SU-DHL-6 (cell line): ENCODE measurements around the gene SRGAP3.

Experiments used
- H2AFZ ChIP-seq: fragments of 200-600 bp; sonication (generic); 2 replicates; pipeline ENCODE4 v1.6.1; 2014; ENCODE audit warnings: low read depth, mild to moderate bottlenecking, moderate library complexity, mixed read lengths, antibody characterized with exemption, low read length; ENCODE audit not compliant: severe bottlenecking
- H3F3A ChIP-seq: fragments of 200-600 bp; shearing (Covaris generic); 2 replicates; pipeline ENCODE4 v1.6.0; 2016; ENCODE audit warnings: antibody characterized with exemption, mild to moderate bottlenecking; ENCODE audit not compliant: insufficient read depth
- H3K27ac ChIP-seq: fragments of 200-600 bp; sonication (generic); 2 replicates; pipeline ENCODE4 v1.5.1; 2016; ENCODE audit warnings: low read depth, mild to moderate bottlenecking, low read length, moderate library complexity, mixed read lengths
- H3K27me3 ChIP-seq: fragments of 200-600 bp; sonication (generic), shearing (Covaris generic); 2 replicates; pipeline ENCODE4 v1.6.0; 2014; ENCODE audit warnings: mild to moderate bottlenecking, low read length
- H3K36me3 ChIP-seq: fragments of 200-600 bp; sonication (generic); 2 replicates; pipeline ENCODE4 v1.6.1; 2014; ENCODE audit warnings: mild to moderate bottlenecking, low read length, mixed read lengths
- H3K4me2 ChIP-seq: fragments of 300-600, 200-600 bp; shearing (Covaris generic), sonication (generic); 2 replicates; pipeline ENCODE4 v1.6.0; 2014; ENCODE audit warnings: low read length, low read depth, mild to moderate bottlenecking; ENCODE audit not compliant: poor library complexity, severe bottlenecking
- H3K4me3 ChIP-seq: fragments of 200-600 bp; sonication (generic); 2 replicates; pipeline ENCODE4 v1.5.1; 2014; ENCODE audit warnings: antibody characterized with exemption, low read length, mild to moderate bottlenecking, mixed read lengths; ENCODE audit not compliant: insufficient read depth, poor library complexity, severe bottlenecking
- H3K79me2 ChIP-seq: fragments of 200-600 bp; sonication (generic); 2 replicates; pipeline ENCODE4 v1.6.1; 2014; ENCODE audit warnings: mild to moderate bottlenecking, low read length, moderate library complexity; ENCODE audit not compliant: insufficient read depth
- H3K9ac ChIP-seq: fragments of 200-600 bp; sonication (generic); 2 replicates; pipeline ENCODE4 v1.7.0; 2014; ENCODE audit warnings: mild to moderate bottlenecking, low read length
- H3K9me2 ChIP-seq: fragments of 200-600 bp; sonication (generic); replicated peaks from 2 replicates; pipeline ENCODE4 v1.6.1; 2014; ENCODE audit warnings: low read length; ENCODE audit not compliant: insufficient read depth
- H3K9me3 ChIP-seq: fragments of 200-600 bp; sonication (generic); 2 replicates; pipeline ENCODE4 v1.6.1; 2014; ENCODE audit warnings: low read length, mixed read lengths; ENCODE audit not compliant: insufficient read depth
- H4K20me1 ChIP-seq: fragments of 200-600 bp; sonication (generic); 2 replicates; pipeline ENCODE4 v1.6.1; 2014; ENCODE audit warnings: low read depth, mild to moderate bottlenecking, antibody characterized with exemption, low read length, moderate library complexity, mixed read lengths
- EZH2phosphoT487 ChIP-seq: fragments of 200-600 bp; sonication (generic), shearing (Covaris generic); conservative IDR thresholded peaks from 2 replicates; pipeline ENCODE4 v1.6.1; 2018; ENCODE audit warnings: mild to moderate bottlenecking, antibody characterized with exemption, low read length, moderate library complexity, mixed read lengths
- TF ChIP-seq, protein P1 (sequence below): fragments of 200-600 bp; sonication (generic); IDR thresholded peaks from one replicate; pipeline ENCODE4 v1.5.1; 2017; ENCODE audit warnings: antibody characterized with exemption, mild to moderate bottlenecking, low read length, moderate library complexity; ENCODE audit not compliant: insufficient read depth, poor library complexity, severe bottlenecking

The SRGAP3 gene

DNA sequence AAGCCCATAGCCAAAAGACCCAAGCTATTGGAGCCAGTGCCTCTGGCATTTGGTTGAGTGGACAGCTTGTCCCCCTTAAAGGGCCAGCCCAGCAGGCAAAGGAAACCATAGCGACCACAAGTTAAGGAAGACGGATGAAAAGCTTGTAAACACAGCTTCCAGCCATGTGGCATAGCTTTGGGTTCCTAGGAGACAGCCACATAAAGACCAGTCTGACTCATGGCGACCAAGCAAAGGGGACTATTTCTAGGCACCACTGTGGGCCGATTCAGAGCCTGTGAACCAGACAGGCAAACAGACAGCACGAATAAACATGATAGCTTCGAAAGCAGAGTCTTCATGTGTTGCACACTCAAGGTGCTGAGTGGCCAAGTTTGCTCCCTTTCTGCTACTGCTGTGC lies 30.5 kb upstream of the SRGAP3 start:
- H3K4me3 ChIP-seq = no peak overlapping the region
- no peaks in the 10 kb centered on the region for H4K20me1 ChIP-seq
- no peaks in the 10 kb centered on the region for H3K79me2 ChIP-seq
- H3K9ac ChIP-seq = no peak overlapping the region
- no peak for TF ChIP-seq EZH2phosphoT487
- TF ChIP-seq, protein P1, sequence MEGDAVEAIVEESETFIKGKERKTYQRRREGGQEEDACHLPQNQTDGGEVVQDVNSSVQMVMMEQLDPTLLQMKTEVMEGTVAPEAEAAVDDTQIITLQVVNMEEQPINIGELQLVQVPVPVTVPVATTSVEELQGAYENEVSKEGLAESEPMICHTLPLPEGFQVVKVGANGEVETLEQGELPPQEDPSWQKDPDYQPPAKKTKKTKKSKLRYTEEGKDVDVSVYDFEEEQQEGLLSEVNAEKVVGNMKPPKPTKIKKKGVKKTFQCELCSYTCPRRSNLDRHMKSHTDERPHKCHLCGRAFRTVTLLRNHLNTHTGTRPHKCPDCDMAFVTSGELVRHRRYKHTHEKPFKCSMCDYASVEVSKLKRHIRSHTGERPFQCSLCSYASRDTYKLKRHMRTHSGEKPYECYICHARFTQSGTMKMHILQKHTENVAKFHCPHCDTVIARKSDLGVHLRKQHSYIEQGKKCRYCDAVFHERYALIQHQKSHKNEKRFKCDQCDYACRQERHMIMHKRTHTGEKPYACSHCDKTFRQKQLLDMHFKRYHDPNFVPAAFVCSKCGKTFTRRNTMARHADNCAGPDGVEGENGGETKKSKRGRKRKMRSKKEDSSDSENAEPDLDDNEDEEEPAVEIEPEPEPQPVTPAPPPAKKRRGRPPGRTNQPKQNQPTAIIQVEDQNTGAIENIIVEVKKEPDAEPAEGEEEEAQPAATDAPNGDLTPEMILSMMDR = no peak
- peaks cover 5% of the 10 kb centered on the region; the same call in 1 of the 2 replicates for H3K9me3 ChIP-seq
- H3K27ac ChIP-seq = no peak overlapping the region
- H2AFZ ChIP-seq = no peak overlapping the region
- no peaks in the 10 kb centered on the region; the same call in 1 of the 2 replicates for H3K27me3 ChIP-seq
- no peaks in the 10 kb centered on the region for H3K36me3 ChIP-seq
- no peaks in the 10 kb centered on the region for H3F3A ChIP-seq
- H3K4me2 ChIP-seq = no peak overlapping the region
- H3K9me2 ChIP-seq = no peaks in the 10 kb centered on the region

DNA sequence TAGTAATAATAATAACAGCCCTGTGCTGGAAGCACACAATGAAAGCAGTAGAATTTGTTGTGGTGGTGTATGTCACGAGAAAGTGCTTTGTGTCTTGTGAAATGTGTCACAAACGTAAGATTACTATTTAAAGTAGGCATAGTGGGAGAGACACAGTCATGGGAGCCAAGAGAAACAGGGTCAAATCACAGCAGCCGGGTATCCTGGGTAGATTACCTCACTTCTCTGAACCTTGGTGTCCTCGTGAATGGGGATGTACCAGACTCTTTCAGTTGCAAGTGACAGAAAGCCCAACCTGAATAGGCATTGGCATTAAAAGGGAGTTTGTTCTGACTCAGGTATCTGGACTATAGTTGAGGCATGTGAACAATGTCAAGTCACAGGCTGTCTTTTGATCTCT lies 29.1 kb upstream of the SRGAP3 start:
- H3K4me3 ChIP-seq = no peak overlapping the region
- H3K27me3 ChIP-seq = no peaks in the 10 kb centered on the region; the same call in 1 of the 2 replicates
- H3K9me3 ChIP-seq = peaks cover 5% of the 10 kb centered on the region; the same call in 1 of the 2 replicates
- no peaks in the 10 kb centered on the region for H3K79me2 ChIP-seq
- H3K4me2 ChIP-seq = no peak overlapping the region
- no peak for TF ChIP-seq EZH2phosphoT487
- TF ChIP-seq, protein P1 = no peak
- no peak overlapping the region for H3K27ac ChIP-seq
- H3F3A ChIP-seq = no peaks in the 10 kb centered on the region
- no peaks in the 10 kb centered on the region for H4K20me1 ChIP-seq
- no peak overlapping the region for H3K9ac ChIP-seq
- H3K36me3 ChIP-seq = no peaks in the 10 kb centered on the region
- no peak overlapping the region for H2AFZ ChIP-seq
- H3K9me2 ChIP-seq = no peaks in the 10 kb centered on the region

DNA sequence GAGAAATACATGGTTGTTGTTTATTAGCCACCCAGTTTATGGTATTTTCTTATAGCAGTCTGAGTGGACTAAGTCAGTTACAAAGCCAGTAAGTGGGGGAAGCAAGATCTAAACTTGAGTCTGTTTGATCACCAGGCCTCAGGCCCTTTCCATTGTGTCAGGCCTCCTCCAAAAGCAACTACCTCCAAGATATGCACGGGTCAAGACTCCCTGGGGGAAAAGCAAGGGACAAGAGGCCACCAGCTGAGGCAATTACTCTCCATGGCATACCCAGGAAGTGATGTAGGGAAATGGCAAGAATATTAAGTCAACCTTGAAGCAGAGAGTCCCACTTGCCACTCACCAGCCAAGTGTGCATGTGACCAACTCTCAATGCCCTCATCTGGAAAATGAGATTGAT lies 28.6 kb upstream of the SRGAP3 start:
- H3K9me3 ChIP-seq = peaks cover 5% of the 10 kb centered on the region; the same call in 1 of the 2 replicates
- no peak overlapping the region for H2AFZ ChIP-seq
- H3K9me2 ChIP-seq = no peaks in the 10 kb centered on the region
- no peaks in the 10 kb centered on the region; the same call in 1 of the 2 replicates for H3K27me3 ChIP-seq
- no peaks in the 10 kb centered on the region for H3K36me3 ChIP-seq
- H3K27ac ChIP-seq = no peak overlapping the region
- H3K79me2 ChIP-seq = no peaks in the 10 kb centered on the region
- TF ChIP-seq, protein P1 = no peak
- TF ChIP-seq EZH2phosphoT487 = no peak
- no peak overlapping the region for H3K4me3 ChIP-seq
- no peak overlapping the region for H3K4me2 ChIP-seq
- no peaks in the 10 kb centered on the region for H3F3A ChIP-seq
- H4K20me1 ChIP-seq = no peaks in the 10 kb centered on the region
- H3K9ac ChIP-seq = no peak overlapping the region
